Muscle of back (tissue), 11 donors: ENCODE data around the gene MRPS18C. TPM values are rescaled to one million over a fixed set of nuclear protein-coding genes. Genes with fewer than 3 reads are reported as not detected.
"Not testable (repeated sequence)": the region's sequence is repeated elsewhere in the genome, so short reads cannot be mapped to it uniquely, and the experiment has no call there.

Experiments used
- DNase-seq, 3 donors: peaks; one replicate each; pipeline versions ENCODE4 v3.0.0 to v3.0.0-alpha.2; 2013
- polyA plus RNA-seq, 10 donors: library from polyadenylated mRNA; unstranded; fragments of 120-200 nt; gene quantifications; one replicate each; pipeline ENCODE4 v1.2.1, GENCODE V29; 2013; ENCODE audit not compliant: insufficient read length in 10 of 10

MRPS18C gene
- polyA plus RNA-seq, 10 donors = 44.7 to 65.0 (median 55.3) TPM

DNA sequence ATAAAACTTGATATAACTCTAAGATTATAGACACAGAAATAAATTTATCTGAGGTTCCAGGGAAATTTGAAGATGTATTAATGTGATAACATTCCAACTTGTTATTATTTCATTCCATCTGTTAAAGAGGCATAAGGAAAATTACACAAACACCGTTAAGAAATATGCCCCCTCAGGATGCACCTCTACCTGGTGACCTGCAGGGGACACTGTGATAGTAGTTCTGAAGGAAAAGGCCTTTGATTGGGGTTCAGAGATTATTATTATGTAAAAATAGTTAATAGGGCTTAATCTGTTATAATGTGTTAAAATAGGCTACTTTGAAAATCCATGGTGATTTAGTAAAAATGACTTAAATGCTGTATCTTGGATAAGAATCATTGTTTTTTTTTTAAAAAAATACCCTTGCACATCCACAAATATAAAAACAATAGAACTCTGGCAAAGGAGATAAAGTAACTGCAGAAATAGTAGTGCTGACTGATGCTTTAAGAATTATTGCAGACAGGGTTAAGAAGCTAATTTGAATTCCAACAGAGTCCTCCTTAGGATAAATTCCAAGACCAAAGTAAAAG lies 35.1 kb downstream of the MRPS18C start:
- peak in 1 of 3 donors; percentile 17 for DNase-seq

DNA sequence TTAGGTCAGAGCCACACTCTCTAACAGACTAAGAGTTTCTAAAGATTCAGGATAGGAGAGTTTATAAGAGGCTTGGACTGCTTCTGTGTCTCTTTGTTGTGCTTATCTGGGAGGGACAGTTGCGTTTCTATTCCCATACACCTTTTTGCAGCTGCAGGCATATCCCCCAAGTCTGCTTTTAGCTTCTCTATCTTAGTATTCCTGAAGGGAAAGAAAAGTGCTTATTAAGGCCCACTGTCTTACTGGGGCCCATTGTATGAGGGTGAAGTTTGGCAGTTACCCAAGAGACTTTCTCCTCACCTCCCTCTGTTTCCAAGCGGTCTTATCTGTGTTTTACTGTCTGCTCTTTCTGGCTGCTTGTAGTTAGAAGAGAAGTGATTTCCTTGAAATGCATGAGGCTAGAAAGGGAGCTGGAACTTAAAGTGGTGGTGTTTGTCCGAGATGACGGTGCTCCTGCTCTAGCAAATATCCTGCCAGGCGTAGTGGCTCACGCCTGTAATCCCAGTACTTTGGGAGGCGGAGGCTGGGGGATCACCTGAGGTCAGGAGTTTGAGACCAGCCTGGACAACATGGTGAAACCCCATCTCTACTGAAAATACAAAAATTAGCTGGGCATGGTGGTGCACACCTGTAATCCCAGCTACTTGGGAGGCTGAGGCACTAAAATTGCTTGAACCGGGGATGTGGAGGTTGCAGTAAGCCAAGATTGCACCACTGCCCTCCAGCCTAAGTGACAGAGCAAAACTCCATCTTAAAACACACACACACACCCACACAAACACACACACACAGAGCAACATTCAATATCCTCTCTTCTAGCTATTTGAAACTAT lies 40.4 kb downstream of the MRPS18C start:
- DNase-seq = not testable (repeated sequence)

DNA sequence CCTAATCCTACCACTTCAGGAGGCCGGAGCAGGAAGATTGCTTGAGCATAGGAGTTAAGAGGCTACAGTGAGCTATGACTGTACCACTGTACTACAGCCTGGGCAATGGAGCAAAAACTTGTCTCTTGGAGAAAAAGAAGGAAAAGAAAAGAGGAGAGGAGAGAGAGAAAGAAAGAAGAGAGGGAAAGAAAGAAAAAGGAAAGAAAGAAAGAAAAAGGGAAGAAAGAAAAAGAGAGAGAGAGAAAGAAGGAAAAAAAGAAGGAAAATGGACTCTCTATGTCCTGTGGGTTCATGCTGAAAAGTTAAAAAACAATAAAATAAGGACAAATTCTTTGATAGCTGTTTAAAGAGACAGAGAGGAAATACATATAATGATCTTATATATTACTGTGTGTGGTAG lies 42.3 kb downstream of the MRPS18C start:
- DNase-seq = no peak

DNA sequence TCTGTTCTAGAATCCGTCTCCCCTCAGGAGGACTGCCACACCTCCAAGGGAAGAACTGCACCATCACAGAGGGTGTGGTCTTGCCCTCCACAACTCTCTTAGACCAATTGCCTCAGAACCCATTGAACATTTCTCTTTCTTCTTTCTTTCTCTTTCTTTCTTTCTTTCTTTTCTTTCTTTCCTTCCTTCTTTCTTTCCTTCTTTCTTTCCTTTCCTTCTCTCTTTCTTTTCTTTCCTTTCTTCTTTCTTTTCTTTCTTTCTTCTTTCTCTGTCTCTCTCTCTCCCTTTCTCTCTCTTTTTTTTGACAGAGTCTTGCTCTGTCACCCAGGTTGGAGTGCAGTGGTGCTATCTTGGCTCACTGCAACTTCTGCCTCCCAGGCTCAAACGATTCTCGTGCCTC lies 45.8 kb downstream of the MRPS18C start:
- DNase-seq = not testable (repeated sequence)

DNA sequence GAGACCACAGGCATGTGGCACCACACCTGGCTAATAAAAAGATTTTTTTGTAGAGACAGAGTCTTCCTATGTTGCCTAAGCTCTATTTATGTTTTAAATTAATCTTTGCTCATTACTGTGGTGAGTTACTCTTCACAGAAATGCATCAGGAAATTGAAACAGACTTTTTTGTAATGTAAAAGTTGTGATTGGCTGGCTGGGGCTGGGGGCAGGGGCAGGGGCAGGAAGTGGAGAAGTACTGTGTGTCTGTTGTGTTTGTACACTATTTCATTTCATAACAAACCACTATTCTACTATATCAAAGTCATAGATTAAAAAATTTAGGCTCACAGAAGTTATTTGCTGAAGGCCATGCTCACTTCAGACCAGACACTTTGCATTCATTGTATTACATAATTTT lies 48.1 kb downstream of the MRPS18C start:
- no peak for DNase-seq

DNA sequence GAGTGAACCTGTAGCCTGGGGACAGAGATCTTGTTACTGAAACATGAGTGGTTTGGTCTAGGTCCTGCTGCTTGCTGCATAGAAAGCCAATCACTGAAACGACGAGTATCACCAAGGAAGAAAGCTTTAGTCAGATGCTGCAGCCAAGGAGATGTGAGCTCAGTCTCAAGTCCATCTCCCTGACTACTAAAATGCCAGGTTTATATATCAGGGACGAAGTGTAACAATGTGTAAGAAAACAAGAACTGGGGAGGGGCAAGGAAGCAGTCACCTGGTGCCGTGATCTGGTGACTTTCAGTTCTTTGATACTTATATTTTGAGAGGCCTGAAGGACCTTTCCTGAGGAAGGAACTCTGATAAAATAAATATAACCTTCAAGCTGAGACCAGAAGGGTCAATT lies 48.6 kb downstream of the MRPS18C start:
- DNase-seq = no peak

DNA sequence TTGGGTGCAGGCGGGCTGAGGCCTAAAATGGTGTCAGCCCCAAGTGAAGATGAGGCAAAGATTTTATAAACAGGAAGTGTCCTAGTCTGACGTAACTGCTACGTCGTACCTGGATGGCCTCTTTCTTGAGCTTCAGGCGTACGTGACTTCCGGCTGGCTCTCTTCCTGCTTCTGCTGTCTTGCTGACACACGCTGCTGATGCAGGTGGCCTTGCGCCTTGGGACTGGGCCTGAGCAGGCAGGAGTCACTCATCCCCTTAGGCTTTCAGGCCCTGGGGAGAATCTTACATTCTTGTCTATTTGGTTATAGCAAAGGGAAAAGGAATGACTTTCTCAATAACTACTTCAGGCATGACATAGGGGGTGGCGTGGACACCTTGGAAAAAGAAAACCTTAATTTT lies 49.1 kb downstream of the MRPS18C start:
- DNase-seq = no peak

DNA sequence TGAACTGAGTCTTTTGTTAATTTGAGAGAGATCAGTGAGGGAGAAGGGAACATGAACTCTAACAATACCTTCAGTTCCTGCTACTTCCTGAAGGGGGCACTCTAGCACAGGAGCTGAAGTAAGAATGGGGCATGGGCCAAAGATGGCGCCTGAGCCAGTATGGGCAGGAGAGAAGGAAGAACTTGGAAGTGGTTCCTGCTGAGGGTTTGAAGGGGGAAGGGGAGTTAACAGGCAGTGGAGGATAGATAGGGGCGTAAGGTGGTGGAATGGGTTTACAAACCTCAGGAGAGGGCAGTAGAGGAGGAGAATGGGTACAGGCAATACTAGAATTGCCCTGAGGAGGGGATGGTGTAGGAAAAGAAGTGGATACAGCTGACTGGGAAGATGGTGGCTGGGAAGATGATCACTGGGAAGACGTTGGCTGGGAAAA lies 53.3 kb downstream of the MRPS18C start:
- DNase-seq = peak in 1 of 3 donors; percentile 7

DNA sequence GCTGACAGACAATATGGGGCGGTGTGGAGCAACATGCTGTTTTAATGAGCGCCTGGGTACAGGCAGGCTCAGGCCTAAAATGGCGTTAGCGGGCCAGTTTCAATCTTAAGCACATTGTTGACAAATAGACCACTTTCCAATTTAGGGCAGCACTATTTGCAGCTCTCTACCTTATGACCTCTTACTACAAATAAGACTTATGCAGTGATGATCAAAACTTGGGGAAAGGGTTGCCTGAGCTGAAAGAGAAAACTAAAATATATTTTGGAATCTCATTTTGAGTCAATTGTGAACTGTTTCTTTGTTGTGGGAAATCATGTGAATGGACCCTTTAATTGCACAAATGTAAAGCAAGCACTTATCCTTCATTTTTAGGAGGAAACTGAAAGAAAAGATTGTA lies 54.6 kb downstream of the MRPS18C start:
- DNase-seq = no peak

Other genes starting within 250 kb of the MRPS18C start
- gene COQ2, start 171.3 kb upstream of the MRPS18C start, polyA plus RNA-seq = 10 to 100 TPM in 7 of 10 donors, 1 to 10 TPM in 3; 8.3 to 12.0 (median 11.0) TPM
- gene HPSE, start 121.2 kb upstream of the MRPS18C start, polyA plus RNA-seq = 1 to 10 TPM in 1 of 10 donors, under 1 TPM in 9; 0.21 to 1.3 (median 0.42) TPM
- 10 to 100 TPM; 14.0 to 23.1 (median 16.9) TPM for gene HELQ, start 235 bp upstream of the MRPS18C start, polyA plus RNA-seq
- gene ABRAXAS1, start 29.0 kb downstream of the MRPS18C start, polyA plus RNA-seq = 10 to 100 TPM; 28.7 to 48.8 (median 36.0) TPM
- 10 to 100 TPM; 10.8 to 23.8 (median 19.5) TPM for gene GPAT3, start 80.0 kb downstream of the MRPS18C start, polyA plus RNA-seq